Adrenal gland (tissue), 12 donors: ENCODE measurements around the gene MEF2C. TPM values are rescaled to one million over a fixed set of nuclear protein-coding genes. Genes with fewer than 3 reads are reported as not detected.

Experiments used
- DNase-seq, 7 donors: peaks; one replicate each; pipeline ENCODE4 v3.0.0-alpha.2; 2019 to 2020
- H3K27ac ChIP-seq, 5 donors: fragments of 200-600 bp; sonication (generic) in 4 of 5; 1 replicate in 3 of 5; 2 replicates in 2 of 5; pipeline versions ENCODE4 v1.5.1 to v1.8.0; 2016 to 2020; ENCODE audit warnings: mild to moderate bottlenecking in 1 of 5
- H3K27me3 ChIP-seq: fragments of 200-600 bp; 2 replicates; pipeline ENCODE4 v1.8.0; 2021
- H3K36me3 ChIP-seq, 2 donors: fragments of 200-600 bp; replicated peaks in 1 of 2; 1 replicate in 1 of 2; 2 replicates in 1 of 2; pipeline versions ENCODE4 v1.5.1 to v1.8.0; 2018 to 2022
- H3K4me1 ChIP-seq, 2 donors: fragments of 200-600 bp; replicated peaks in 1 of 2; 1 replicate in 1 of 2; 2 replicates in 1 of 2; pipeline versions ENCODE4 v1.5.1 to v1.8.0; 2018 to 2021
- H3K4me3 ChIP-seq, 4 donors: fragments of 200-600 bp; sonication (generic) in 3 of 4; one replicate each; pipeline ENCODE4 v1.5.1; 2016 to 2018
- H3K9me3 ChIP-seq, 3 donors: fragments of 200-600 bp; sonication (generic) in 1 of 3; replicated peaks in 1 of 3; 1 replicate in 2 of 3; 2 replicates in 1 of 3; pipeline versions ENCODE4 v1.5.1 to v1.8.0; 2016 to 2021
- CTCF ChIP-seq, 6 experiments: fragments of 450-650 bp in 4 of 6; fragments of 200-600 bp in 2 of 6; sonication (generic) in 1 of 6; IDR thresholded peaks; 1 replicate in 5 of 6; 2 replicates in 1 of 6; pipeline versions ENCODE4 v1.5.1 to v1.8.0; 2016 to 2021; ENCODE audit warnings: antibody characterized with exemption in 6 of 6, mild to moderate bottlenecking in 2 of 6, moderate library complexity in 1 of 6
- POLR2A ChIP-seq, 2 donors: fragments of 450-650 bp; IDR thresholded peaks; one replicate each; pipeline ENCODE4 v1.6.1; 2017; ENCODE audit warnings: antibody characterized with exemption in 2 of 2, mild to moderate bottlenecking in 2 of 2, moderate library complexity in 1 of 2
- WGBS, 4 donors: extraction: QIAGEN DNeasy Blood & Tissue Kit in 2 of 4; methylation state at CpG; one replicate each; pipeline versions ENCODE4 v1.1.5 to v1.1.7; 2013 to 2017; 5-methylcytosine and 5-hydroxymethylcytosine counted together
- intact Hi-C, 2 donors: fragments of 100-400 bp; cut with DNase I; formaldehyde crosslinking; loops; one replicate each; pipeline versions ENCODE4 v1.14.1 to v1.15.0; 2022 to 2023
- polyA plus RNA-seq, 3 donors: library from polyadenylated mRNA; stranded (reverse); fragments of 200-250 nt in 2 of 3; fragments of 350-450 nt in 1 of 3; fragmentation: Illumina TruSeq in 1 of 3; extraction: RNeasy Lipid Tissue Mini Kit (QIAGEN cat#74804) in 1 of 3; gene quantifications; one replicate each; pipeline ENCODE4 v1.2.3, GENCODE V29; 2013 to 2014
- total RNA-seq, 9 donors: library from RNA; depleted of rRNA in 4 of 9; stranded (reverse); fragments of >200 nt in 4 of 9; fragments of 120-200 nt in 1 of 9; fragmentation: NEBNext Ultra II Directional in 1 of 9; extraction: Animal tissue kit (Norgen Biotek cat#: 25700) in 1 of 9; gene quantifications; one replicate each; pipeline versions ENCODE4 v1.1.0 to v1.2.4, GENCODE V29; 2013 to 2023
- donor health status: healthy with polysubstance abuse.
- donor health status: Bipolar disorder and iron deficiency.
- donor health status: DM: yes; HTN: yes; CAD: no.
- donor health status: DM: no; HTN: no; CAD: no.
- donor health status: DM: no; HTN: no; CAD: no.
- donor health status: DM: yes; HTN: yes; CAD: no.

MEF2C gene
- total and polyA plus RNA-seq, 12 donors = 26.8 to 172 (median 69.2) TPM

- peak overlapping the region in 4 of 5 donors; percentile 61 to 91 (median 84) for H3K27ac ChIP-seq
- H3K4me1 ChIP-seq = peaks cover 6 to 42% of the 10 kb centered on the region in 2 donors
Measured at GRCh38 chr5:88890070-88890781, 7.2 kb upstream of the MEF2C start.

GRCh38 chr5:88889189-88890069 lies 6.4 kb upstream of the MEF2C start:
- peak; percentile 66 to 83 (median 80) for DNase-seq
- H3K4me1 ChIP-seq = peaks cover 10 to 43% of the 10 kb centered on the region in 2 donors
- H3K4me3 ChIP-seq = peak overlapping the region; percentile 19 to 72 (median 68)
- 0 to 1% (median 1%) methylated on average over 34 to 48 of the region's 48 CpGs for WGBS, 4 donors
- H3K36me3 ChIP-seq = no peaks in the 10 kb centered on the region
- peak overlapping the region in 4 of 5 donors; percentile 61 to 91 (median 84) for H3K27ac ChIP-seq
- H3K27me3 ChIP-seq = no peaks in the 10 kb centered on the region
- H3K9me3 ChIP-seq = no peaks in the 10 kb centered on the region
- intact Hi-C loops = loop anchor here (10.0 kb wide), 2 partner anchors 55 to 155 kb away; no protein-coding TSS in a partner anchor
- TF ChIP-seq POLR2A (IDR thresholded peaks at IDR 0.05) (peak in 1 of 2 donors; percentile 65), CTCF (IDR thresholded peaks at IDR 0.05) (no peak)

More at GRCh38 chr5:88890070-88890781, 7.2 kb upstream of the MEF2C start:
- no peak for DNase-seq
- Histone ChIP-seq H3K36me3 (no peaks in the 10 kb centered on the region), H3K9me3 (no peaks in the 10 kb centered on the region), H3K4me3 (peak overlapping the region in 2 of 4 donors; percentile 71 to 72), H3K27me3 (no peaks in the 10 kb centered on the region)
- intact Hi-C loops = no loop called here
- 17 to 21% (median 19%) methylated on average over 10 of the region's 10 CpGs for WGBS, 4 donors
- TF ChIP-seq POLR2A (IDR thresholded peaks at IDR 0.05) (no peak), CTCF (IDR thresholded peaks at IDR 0.05) (no peak)

- DNase-seq = no peak
- Histone ChIP-seq H3K4me3 (peak overlapping the region; percentile 19 to 72 (median 68)), H3K9me3 (no peaks in the 10 kb centered on the region), H3K27me3 (no peaks in the 10 kb centered on the region), H3K4me1 (peaks cover 10 to 43% of the 10 kb centered on the region in 2 donors), H3K36me3 (no peaks in the 10 kb centered on the region), H3K27ac (peak overlapping the region in 4 of 5 donors; percentile 61 to 91 (median 84))
- no peak for TF ChIP-seq POLR2A (IDR thresholded peaks at IDR 0.05)
- TF ChIP-seq CTCF (IDR thresholded peaks at IDR 0.05) = no peak
- intact Hi-C loops = loop anchor here (10.0 kb wide), 2 partner anchors 54 to 154 kb away; no protein-coding TSS in a partner anchor
- WGBS, 4 donors = 11 to 19% (median 15%) methylated on average over 9 of the region's 9 CpGs
Measured at GRCh38 chr5:88888848-88889188, 5.8 kb upstream of the MEF2C start.

GRCh38 chr5:88888291-88888690 lies 5.3 kb upstream of the MEF2C start:
- Histone ChIP-seq H3K4me3 (peak overlapping the region in 1 of 4 donors; percentile 71), H3K4me1 (peaks cover 10 to 43% of the 10 kb centered on the region in 2 donors), H3K36me3 (no peaks in the 10 kb centered on the region), H3K9me3 (no peaks in the 10 kb centered on the region), H3K27me3 (no peaks in the 10 kb centered on the region), H3K27ac (peak overlapping the region in 3 of 5 donors; percentile 23 to 87 (median 82))
- intact Hi-C loops = loop anchor here (10.0 kb wide), 2 partner anchors 53 to 153 kb away; no protein-coding TSS in a partner anchor
- no peak for DNase-seq
- no peak for TF ChIP-seq POLR2A (IDR thresholded peaks at IDR 0.05)
- no peak for TF ChIP-seq CTCF (IDR thresholded peaks at IDR 0.05)
